NCI-H128 (cell line): Measurements from ENCODE around the gene PKDREJ.
"Not testable (repeated sequence)": the region's sequence is repeated elsewhere in the genome, so short reads cannot be mapped to it uniquely, and the experiment has no call there.

Experiments used
- DNase-seq: peaks from one replicate; lab custom pipeline; 2025; ENCODE audit not compliant: unreplicated experiment; lab: John Stamatoyannopoulos, UW

Gene PKDREJ

DNA sequence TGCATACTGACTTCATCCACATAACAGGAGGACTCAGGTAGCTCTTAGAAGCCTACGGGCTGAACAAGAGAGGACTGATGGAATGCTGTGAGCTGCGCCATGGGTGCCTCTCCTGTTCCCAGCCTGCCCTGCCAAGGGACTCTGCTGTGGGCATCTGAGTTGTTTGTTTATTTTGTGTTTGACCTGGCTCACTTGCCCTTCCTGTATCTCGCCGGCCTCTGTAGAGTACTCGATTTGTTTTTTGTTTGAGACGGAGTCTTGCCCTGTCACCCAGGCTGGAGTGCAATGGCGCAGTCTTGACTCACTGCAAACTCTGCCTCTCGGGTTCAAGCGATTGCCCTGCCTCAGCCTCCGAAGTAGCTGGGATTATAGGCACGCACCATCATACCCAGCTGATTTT, 6.4 kb upstream of the PKDREJ start:
- DNase-seq = no peak

DNA sequence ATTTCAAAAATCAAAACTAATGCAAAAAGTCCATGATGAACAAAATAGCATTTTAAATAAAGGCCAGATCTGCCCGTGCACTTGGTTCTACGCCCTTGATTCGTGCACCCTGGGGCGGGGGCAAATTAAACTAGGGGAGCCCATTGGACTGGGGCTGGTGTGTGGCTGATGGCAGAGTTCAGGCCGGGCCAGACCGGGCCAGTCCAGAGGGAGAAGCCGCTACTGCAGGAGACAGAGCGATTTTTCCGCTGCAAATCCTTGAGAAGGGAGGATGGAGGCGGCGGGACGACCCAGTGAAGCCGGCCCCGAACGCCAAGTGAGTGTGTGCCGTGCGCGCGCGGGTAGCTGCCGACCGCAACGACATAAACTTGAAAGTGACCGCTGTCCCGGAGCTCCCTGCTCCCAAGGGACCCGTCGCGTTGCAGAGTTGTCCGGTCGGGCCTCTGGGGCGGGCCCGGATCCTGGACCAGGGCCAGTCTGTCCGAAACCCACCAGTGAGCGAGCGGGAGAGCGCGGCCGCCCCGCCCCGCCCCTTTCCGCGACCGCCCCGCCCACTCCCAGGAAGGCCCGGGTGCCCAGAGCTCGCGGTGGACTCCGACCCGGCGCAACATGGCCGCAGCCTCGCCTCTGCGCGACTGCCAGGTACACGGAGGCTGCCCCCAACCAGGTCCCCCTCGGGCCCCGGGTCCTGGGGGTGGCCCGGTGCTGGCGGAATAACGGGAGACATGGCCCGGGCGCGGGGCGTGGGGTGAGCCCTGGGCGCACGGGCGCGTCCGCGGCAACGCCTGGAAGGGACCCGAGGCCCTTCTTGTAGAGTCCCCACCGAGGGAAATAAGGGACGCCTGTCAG, 4.5 kb upstream of the PKDREJ start, which contains the start of gene TTC38:
TSS of gene TTC38 (plus strand) at position 578 of the 849 bp plus-strand sequence. CDS start at position 610, 32 bp downstream.
- DNase-seq = no peak

DNA sequence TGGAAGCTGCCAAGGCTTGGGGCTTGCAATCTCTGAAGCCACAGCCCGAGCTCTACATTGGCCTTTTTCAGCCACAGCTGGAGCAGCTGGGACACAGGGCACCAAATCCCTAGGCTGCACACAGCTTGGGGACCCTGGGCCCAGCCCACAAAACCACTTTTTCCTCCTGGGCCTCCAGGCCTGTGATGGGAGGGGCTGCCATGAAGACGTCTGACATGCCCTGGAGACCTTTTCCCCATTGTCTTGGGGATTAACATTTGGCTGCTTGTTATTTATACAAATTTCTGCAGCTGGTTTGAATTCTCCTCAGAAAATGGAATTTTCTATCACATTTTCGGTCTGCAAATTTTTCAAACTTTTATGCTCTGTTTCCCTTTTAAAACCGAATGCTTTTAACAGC, 2.5 kb upstream of the PKDREJ start:
- not testable (repeated sequence) for DNase-seq

DNA sequence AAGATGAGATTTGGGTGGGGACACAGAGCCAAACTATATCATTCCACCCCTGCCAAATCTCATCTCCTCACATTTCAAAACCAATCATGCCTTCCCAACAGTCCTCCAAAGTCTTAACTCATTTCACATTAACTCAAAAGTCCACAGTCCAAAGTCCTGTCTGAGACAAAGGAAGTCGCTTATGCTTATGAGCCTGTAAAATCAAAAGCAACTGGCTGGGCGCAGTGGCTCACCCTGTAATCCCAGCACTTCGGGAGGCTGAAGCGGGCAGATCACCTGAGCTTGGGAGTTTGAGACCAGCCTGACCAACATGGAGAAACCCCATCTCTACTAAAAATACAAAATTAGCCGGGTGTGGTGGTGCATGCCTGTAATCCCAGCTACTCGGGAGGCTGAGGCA, 1.4 kb upstream of the PKDREJ start:
- not testable (repeated sequence) for DNase-seq

GRCh38 chr22:46262449-46263215, 511 bp downstream of the PKDREJ start:
- DNase-seq = no peak

DNA sequence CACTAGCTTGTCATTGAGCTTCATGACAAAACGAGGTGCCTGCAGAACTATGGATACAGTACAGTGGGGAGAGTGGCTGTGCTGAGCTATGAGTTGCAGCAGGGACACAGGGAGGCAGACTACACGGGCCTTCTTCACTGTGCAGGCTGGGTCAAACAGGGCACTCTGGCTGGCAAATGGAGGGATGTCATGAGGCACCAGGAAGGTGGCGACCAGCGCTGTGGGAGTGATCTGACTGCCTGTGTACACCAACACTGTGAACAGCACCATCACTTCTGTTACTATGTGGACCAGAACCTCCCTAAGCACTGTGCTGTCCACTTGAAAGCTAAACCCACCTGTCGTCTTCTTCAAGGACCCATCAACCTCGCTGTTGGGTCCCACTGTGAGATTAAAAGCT, 3.1 kb downstream of the PKDREJ start:
- DNase-seq = no peak

GRCh38 chr22:46259374-46259773, 3.8 kb downstream of the PKDREJ start:
- DNase-seq = no peak

DNA sequence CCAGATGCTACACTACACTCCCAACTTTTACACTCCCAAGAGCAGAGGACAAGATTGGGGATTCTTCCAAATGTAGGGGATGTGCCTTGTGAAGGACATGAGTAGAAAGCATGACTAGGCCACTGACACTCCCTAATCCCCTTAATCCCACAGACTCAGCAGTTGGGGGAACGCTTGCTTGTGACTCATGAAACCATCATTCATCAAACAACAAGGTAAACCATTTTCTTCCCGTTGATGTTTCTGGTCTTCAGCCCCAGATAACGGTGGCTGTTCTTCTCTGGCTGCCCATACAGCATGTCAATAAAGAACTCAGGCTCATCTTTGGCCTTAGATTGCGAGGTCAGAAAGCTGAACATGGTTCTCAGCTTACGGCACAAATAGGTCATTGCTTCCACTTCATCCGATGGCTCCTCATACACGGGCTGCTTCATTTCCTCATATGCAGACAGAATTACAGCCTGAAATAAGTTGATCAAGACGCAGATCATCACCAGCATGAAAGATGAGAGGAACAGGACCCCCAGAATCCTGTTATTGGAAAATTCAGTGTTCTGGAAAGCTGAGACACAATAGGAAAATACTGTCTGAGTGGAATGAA, 6.7 kb downstream of the PKDREJ start:
- no peak for DNase-seq

- DNase-seq = no peak
Measured at GRCh38 chr22:46251816-46252380, 11.2 kb downstream of the PKDREJ start.

DNA sequence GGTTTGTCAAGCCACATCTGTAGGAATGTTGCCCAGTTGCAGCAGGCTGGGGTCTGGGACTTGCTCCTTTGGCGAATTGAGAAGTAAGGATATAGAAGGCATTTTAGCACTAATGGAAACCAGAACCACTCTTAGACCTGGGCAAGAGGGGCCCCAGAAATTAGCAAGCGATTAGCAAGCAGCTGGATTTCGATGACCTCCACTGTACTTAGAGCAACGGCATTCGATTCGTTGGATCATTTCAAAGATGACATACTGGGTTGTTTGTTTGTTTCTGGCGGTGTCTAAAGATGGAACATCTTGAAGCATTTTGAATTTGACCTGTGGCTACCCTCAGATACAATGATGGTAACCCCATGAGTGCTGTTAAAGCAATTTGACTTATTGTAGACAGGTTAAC, 11.9 kb downstream of the PKDREJ start:
- DNase-seq = no peak

DNA sequence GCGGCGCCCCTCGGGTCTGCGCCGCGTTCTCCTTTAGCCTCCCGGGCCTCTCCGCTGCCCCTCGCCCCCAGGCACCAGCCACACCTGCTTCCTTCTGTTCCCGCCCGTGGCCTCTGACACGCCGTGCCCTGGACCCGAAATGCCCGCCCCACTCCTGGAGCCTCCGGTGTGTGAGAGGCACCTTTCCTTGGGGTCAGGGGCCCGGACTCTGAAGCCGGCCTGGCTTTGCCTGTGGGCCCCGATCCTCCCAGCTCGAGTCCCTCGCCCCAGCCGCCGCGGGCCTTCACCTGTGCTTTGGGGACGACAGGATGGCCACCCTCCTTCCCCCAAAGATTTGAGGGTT, 12.4 kb downstream of the PKDREJ start:
- no peak for DNase-seq

DNA sequence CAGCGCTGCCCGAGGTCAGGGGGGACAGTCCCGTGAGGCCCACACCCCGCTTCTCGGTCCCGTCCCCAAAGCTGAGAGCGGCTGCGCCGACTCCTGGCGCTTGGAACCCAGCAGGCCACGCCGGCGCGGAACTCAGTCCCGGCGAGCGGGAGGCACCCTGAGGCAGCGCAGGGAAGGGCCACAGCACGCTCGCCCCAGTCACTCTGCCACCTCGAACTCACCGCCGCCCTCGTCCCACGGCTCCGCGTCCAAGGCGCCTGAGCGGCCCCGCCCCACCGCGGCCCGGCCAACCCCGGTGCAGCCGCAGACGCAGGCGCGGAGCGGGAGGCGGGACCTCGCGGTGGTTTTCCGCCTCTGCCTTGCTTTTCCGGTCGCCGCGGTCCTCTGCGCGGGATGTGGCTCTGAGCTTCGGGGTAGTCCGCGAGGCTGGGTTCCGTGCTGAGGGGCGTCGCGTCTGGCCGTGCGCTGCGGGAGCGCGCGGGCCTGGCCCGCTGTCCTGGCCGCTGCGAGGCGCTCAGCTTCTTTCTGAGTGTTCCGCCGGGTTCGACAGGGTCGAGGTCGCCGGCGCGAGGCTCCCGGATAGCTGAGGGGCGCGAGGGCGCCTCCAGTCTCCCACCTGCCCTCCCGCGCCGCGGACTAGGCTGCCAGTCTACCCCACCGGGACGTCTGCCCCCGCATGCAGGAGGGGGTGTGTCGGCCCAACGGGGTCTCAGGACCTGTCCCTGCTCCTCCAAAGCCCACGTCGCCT, 12.9 kb downstream of the PKDREJ start, which contains the start of gene CDPF1:
TSS of gene CDPF1 (minus strand) at position 259 of the 748 bp plus-strand sequence. CDS start 2,009 bp downstream, outside the sequence.
- peak; percentile 24 for DNase-seq

DNA sequence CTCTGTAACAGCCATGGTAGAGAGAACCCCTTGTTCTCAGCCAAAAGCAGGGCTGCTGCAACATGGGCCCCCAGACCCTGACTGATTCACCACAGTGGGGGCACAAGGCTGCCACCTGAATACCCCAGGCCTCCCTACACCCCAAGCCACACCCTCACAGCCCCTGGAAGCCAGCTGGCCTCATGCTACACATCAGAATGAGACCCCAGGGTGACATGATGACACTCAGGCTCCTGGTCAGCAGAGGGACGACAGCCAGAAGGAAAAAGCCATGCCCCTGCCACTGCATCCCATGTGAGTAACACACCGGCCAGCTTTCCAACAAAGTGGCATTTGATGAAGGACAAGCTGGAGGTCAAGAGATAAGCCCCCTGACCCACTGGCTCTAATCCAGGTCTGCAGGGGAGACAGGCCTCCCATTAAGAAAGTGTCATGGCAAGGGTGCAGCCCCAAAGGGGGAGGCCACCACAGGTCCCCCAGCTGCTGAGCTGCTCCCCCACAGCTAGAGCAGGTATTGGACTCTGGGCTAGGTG, 15.6 kb downstream of the PKDREJ start:
- no peak for DNase-seq

DNA sequence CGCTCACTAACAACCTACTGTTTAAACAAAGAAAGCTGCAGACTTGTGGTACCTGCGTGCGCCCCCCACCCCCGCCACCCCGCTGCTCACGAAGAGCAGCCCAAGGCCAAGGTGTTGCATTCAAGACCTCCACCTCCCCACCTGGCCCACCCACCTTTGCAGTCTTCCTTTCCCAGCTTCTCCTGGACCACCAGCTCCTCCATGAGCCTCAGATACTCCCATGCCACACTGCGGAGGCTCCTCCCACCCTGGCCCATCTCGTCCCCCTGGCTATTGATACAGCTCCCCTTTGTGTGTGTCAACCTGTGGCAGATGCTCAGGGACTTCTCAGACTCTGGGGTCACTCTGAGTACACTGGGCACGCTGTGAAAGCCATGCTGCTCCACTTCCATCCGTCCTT, 17.0 kb downstream of the PKDREJ start:
- no peak for DNase-seq

DNA sequence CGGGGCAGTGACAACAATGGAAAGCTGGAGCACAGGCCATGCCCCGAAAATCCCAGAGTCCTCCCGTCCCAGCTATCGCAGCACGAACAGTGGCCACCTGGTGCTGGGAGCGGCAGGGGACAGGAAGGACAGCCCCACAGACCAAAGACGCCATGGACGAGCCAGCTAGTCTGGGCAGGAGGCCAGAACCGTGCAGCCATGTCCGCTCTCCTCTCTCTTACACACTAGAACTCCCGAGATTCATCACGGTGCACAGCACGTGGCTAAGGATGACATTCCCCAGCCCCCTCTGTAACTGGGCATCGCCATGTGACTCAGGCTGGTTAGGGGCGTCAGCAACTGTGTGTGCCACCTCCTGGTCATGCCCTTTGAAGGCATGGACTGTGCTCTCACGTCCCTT, 17.6 kb downstream of the PKDREJ start:
- DNase-seq = no peak

GRCh38 chr22:46244771-46245170, 18.4 kb downstream of the PKDREJ start:
- DNase-seq = no peak

- no peak for DNase-seq
Measured at GRCh38 chr22:46242076-46242475, 21.1 kb downstream of the PKDREJ start.

DNA sequence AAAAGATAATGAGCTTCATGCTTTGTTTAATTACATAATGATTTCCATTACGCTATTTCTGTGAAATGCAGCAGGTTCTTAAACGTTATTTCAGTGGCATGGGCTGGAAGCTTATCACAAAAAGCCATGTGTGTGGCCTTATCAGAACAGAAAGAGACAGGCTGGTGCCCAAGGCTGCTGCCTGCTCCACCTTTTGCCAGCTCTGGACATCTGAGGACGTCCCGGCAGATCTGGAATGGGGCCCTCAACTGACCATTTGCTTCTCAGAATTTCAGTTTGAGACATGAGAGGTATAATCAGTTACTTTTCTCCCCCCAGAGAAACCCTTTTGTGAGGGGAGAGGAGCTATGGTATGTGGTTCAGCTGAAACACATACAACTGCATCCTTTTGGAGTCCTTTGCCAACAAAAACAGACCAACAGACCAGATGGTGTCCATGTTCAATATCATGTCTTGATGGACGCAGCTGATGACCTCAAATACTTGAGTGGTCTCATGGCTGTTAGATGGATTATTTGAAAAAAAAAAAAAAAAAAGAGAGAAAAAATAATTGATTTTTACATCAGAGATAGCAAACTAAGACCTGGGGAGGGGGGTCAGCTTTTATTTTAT, 21.6 kb downstream of the PKDREJ start:
- DNase-seq = no peak

DNA sequence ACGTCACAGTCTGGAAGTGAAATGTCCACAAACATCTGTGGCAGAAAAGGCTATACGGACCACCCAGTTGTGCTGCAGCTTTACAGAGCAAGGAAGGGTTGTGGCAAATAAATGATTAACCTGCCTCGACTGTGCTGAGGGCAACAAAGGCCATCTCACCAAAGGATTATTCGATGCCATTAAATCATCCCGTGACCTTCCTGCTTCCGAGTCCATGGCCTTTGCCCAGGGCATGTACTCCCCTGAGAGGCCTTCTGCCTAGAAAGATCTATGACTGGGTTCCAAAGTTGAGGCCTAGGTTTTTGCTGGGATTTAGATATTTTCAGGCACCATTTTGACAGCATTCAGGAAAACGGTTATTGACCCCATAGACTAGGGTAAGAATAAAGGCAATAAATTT, 22.2 kb downstream of the PKDREJ start:
- DNase-seq = no peak

- DNase-seq = no peak
Measured at GRCh38 chr22:46240506-46240905, 22.6 kb downstream of the PKDREJ start.
